ENCODE data around the gene CCL13. TPM values are rescaled to one million over a fixed set of nuclear protein-coding genes. Genes with fewer than 3 reads are reported as not detected.
A peak's percentile ranks its signal among the peaks of the same experiment; 100 is the strongest.
"Not testable (repeated sequence)": the region's sequence is repeated elsewhere in the genome, so short reads cannot be mapped to it uniquely, and the experiment has no call there.

Gene CCL13
- total RNA-seq (2014; rRNA removed; shearing (Covaris generic)): not detected in 2 replicates

DNA sequence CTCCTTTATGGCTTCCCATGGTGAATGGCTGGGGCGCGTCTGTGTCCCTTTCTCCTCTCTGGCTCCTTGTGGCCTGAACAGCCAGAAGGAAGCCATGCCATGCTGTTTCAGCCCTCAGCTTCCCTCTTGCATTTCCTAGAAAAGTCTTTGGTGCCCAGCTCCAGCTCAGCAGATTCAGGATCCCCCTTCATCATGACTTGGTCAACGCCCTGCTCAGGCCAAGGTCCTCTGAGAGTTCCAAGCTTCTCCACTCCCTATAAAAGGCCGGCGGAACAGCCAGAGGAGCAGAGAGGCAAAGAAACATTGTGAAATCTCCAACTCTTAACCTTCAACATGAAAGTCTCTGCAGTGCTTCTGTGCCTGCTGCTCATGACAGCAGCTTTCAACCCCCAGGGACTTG is at the start of gene CCL13:
Gene CCL13 (plus strand): TSS at position 287 of the 400 bp plus-strand sequence. CDS start 47 bp downstream, at position 334.
- Histone ChIP-seq H3K4me1 (no peaks in the 10 kb centered on the region), H3K27me3 (peaks cover 7% of the 10 kb centered on the region; the same call in 1 of the 2 replicates), H3K4me3 (no peak within 1 kb of the TSS), H3K27ac (no peak within 1 kb of the TSS), H3K36me3 (no peaks in the 10 kb centered on the region), H3K9me3 (replicated peaks) (no peaks in the 10 kb centered on the region)
- DNase-seq: no peak

DNA sequence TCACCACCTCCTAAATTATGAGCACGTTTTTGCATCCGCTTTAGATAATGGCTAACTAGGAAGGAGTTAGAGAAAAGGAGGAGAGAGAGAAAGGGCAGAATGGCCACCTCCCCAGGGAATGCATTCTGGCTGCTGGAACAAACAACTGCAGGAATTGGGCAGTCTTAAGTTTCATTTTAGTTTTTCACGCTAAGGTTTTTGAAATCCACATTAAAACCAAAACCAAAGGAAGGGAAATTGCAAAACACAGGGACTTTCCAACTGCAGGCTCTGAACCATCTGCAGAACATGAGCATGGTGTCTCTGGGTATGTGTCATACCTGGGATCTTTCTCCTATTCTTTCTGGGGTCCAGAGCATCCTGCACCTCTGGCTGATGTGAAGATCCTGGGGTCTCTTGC is 49.2 kb upstream of the CCL13 start:
- peaks cover 3% of the 10 kb centered on the region; the same call in 1 of the 2 replicates for H3K27me3 ChIP-seq
- H3K4me1 ChIP-seq: no peaks in the 10 kb centered on the region
- H3K4me3 ChIP-seq: no peak overlapping the region
- no peak for DNase-seq
- H3K27ac ChIP-seq: no peak overlapping the region
- H3K9me3 ChIP-seq (replicated peaks): no peaks in the 10 kb centered on the region
- no peaks in the 10 kb centered on the region for H3K36me3 ChIP-seq

DNA sequence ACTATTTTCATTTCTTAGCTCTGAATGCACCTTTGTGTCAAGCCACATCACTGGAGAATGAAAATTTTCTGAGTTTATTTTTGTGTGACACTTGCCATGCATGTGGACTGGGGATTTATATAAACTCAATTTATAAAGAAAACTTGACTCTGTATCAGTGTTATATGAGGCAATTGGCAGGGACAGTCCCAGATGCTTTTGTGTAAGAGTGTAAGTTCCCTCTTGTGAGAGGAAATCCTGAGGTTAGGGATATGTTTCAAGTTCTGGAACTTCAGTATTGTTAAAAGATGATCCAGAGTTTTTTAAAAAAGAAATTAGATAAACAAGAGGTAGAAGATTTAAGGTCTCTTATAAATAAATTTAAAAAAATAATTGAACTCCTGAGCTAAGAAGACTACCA is 47.9 kb upstream of the CCL13 start:
- no peak overlapping the region for H3K4me3 ChIP-seq
- no peaks in the 10 kb centered on the region; the same call in 1 of the 2 replicates for H3K27me3 ChIP-seq
- H3K27ac ChIP-seq: no peak overlapping the region
- H3K9me3 ChIP-seq (replicated peaks): no peaks in the 10 kb centered on the region
- no peak for DNase-seq
- H3K36me3 ChIP-seq: no peaks in the 10 kb centered on the region
- H3K4me1 ChIP-seq: no peaks in the 10 kb centered on the region

DNA sequence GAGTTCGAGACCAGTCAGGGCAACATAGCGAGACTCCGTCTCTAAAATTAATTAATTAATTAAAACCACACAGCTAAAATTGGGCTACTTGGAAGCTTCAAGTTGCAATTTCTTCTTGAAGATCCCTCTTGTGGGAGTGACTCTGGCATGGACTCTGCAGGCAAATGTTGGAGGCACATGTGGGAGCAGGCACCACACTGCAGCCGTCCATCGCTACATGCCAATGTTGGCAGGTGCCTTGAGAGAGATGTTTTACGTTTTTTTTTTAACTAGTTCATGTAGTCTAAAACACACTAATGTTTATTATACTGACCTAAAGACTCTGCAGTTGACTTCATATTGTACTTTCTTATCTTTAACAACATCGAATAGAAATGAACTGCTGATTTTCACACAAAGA is 45.0 kb upstream of the CCL13 start:
- no peaks in the 10 kb centered on the region for H3K36me3 ChIP-seq
- no peak overlapping the region for H3K4me3 ChIP-seq
- H3K9me3 ChIP-seq (replicated peaks): no peaks in the 10 kb centered on the region
- H3K27me3 ChIP-seq: peaks cover 8% of the 10 kb centered on the region; the same call in 1 of the 2 replicates
- no peak overlapping the region for H3K27ac ChIP-seq
- H3K4me1 ChIP-seq: no peaks in the 10 kb centered on the region
- no peak for DNase-seq

DNA sequence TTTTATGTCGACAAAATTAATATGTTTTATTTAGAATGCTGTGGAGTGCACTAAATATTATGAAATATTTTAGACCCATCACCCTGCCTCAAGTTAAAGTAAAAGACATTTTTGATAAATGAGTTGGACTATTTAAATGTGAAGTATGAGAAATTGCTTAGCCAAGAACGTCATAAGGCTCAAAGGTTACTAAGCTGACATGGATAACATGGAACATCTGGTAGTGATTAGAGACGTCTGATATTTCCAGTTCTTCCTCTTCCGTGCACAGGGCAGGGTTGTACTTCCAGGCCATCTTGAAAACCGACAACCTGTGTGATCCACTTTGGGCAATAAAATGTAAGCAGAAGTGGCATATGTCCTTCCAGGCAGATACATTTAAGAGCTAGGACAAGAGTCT is 44.2 kb upstream of the CCL13 start:
- Histone ChIP-seq H3K4me1 (no peaks in the 10 kb centered on the region), H3K27ac (no peak overlapping the region), H3K27me3 (peaks cover 8% of the 10 kb centered on the region; the same call in 1 of the 2 replicates), H3K4me3 (no peak overlapping the region), H3K9me3 (replicated peaks) (no peaks in the 10 kb centered on the region), H3K36me3 (no peaks in the 10 kb centered on the region)
- no peak for DNase-seq

DNA sequence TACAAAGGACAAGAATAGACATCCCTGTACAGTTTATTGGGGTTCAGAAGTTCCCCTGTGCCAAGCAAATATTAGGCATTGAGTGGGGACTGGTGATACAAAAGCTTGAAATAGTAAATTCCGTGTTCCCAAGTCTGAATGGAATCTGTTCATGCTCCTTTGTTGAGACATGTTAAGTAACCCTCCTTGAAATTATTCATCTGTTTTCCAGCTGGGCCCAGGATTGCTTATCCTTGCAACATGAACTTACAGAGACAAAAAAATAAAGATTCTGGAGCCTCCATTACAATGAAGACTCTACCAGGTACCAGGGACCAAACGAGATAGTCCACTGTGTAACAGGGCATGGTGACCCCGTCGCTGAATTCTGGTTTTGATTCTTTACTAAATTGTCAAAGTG is 43.1 kb upstream of the CCL13 start:
- Histone ChIP-seq H3K27me3 (peaks cover 8% of the 10 kb centered on the region; the same call in 1 of the 2 replicates), H3K36me3 (no peaks in the 10 kb centered on the region), H3K27ac (no peak overlapping the region), H3K4me1 (no peaks in the 10 kb centered on the region), H3K4me3 (no peak overlapping the region), H3K9me3 (replicated peaks) (no peaks in the 10 kb centered on the region)
- DNase-seq: no peak

DNA sequence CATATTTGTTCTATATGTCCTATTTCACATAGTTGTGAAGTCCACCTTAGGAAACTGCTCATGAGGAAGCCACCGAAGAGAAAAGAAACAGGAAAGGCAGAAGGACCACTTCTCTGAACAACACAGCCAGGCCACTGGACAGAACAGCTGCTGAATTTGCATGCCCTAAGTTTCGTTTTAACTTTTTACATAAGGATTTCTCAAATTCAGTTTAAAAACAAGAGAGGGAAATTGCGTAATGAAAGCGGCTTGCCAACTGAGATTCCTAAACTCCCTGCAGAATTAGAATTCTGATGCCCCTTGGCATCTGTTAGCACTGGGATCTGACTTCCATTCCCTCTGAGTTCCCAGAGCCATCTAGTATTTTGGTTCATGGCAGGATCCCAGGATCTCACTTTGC is 42.0 kb upstream of the CCL13 start:
- Histone ChIP-seq H3K36me3 (no peaks in the 10 kb centered on the region), H3K4me3 (no peak overlapping the region), H3K27me3 (peaks cover 8% of the 10 kb centered on the region; the same call in 1 of the 2 replicates), H3K9me3 (replicated peaks) (no peaks in the 10 kb centered on the region), H3K4me1 (no peaks in the 10 kb centered on the region), H3K27ac (no peak overlapping the region)
- no peak for DNase-seq

DNA sequence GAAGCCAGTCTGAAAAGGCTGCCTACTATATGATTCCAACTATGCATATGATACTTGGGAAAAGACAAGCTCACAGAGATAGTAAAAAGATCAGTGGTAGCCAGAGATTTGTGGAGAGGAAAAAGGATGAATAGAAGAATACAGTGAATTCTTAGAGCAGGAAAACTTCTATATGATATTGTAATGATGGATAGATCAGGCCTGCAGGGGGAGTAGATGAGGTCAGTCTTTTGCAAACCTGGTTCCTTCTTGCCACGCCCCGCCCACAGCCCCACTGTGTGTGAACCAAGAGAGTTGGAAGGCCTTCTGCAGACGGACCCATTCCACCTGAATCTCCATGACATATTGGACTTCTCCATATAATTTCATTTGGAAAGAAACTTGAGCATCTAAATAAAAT is 37.8 kb upstream of the CCL13 start:
- Histone ChIP-seq H3K36me3 (no peaks in the 10 kb centered on the region), H3K9me3 (replicated peaks) (no peaks in the 10 kb centered on the region), H3K27ac (no peak overlapping the region), H3K4me3 (no peak overlapping the region), H3K4me1 (no peaks in the 10 kb centered on the region), H3K27me3 (0 out of 2 replicates have a peak, but pooled peaks cover 8% of the 10 kb centered on the region)
- DNase-seq: peak; percentile 18 to 29

DNA sequence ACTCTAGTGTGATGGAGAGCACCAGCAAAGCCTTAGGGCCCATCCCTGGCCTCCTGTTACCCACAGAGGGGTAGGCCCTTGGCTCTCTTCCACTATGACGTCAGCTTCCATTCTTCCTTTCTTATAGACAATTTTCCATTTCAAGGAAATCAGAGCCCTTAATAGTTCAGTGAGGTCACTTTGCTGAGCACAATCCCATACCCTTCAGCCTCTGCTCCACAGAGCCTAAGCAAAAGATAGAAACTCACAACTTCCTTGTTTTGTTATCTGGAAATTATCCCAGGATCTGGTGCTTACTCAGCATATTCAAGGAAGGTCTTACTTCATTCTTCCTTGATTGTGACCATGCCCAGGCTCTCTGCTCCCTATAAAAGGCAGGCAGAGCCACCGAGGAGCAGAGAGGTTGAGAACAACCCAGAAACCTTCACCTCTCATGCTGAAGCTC is 37.2 kb upstream of the CCL13 start, which contains the start of gene CCL8:
Gene CCL8 (plus strand): TSS at position 397 of the 445 bp plus-strand sequence. CDS start 67 bp downstream, outside the sequence.
- 0 out of 2 replicates have a peak, but pooled peaks cover 8% of the 10 kb centered on the region for H3K27me3 ChIP-seq
- H3K9me3 ChIP-seq (replicated peaks): no peaks in the 10 kb centered on the region
- H3K4me1 ChIP-seq: no peaks in the 10 kb centered on the region
- H3K36me3 ChIP-seq: no peaks in the 10 kb centered on the region
- no peak within 1 kb of the TSS for H3K4me3 ChIP-seq
- no peak within 1 kb of the TSS for H3K27ac ChIP-seq
- DNase-seq: peak in 1 of 2 experiments; percentile 9

DNA sequence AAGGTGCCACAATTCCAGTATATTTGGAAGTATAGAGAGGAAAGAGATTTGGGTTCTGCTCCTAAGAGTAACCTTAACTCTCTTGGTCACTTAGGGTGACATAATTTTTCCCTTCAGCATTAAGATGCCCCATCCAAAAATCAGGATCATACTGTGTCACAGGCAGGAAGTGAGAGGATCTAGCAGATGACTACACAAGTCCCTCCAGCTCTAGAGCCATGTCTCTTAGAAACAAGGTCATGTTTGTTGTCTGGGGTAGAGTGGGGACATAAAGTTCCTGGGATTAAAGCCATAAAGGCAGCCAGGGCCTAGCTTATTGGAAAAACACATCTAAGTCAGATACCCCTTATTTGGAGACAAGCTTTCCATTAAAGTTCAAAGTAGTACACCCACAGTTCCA is 34.3 kb upstream of the CCL13 start:
- Histone ChIP-seq H3K4me1 (no peaks in the 10 kb centered on the region), H3K36me3 (no peaks in the 10 kb centered on the region), H3K9me3 (replicated peaks) (no peaks in the 10 kb centered on the region), H3K27me3 (no peaks in the 10 kb centered on the region), H3K4me3 (no peak overlapping the region), H3K27ac (no peak overlapping the region)
- DNase-seq: no peak

DNA sequence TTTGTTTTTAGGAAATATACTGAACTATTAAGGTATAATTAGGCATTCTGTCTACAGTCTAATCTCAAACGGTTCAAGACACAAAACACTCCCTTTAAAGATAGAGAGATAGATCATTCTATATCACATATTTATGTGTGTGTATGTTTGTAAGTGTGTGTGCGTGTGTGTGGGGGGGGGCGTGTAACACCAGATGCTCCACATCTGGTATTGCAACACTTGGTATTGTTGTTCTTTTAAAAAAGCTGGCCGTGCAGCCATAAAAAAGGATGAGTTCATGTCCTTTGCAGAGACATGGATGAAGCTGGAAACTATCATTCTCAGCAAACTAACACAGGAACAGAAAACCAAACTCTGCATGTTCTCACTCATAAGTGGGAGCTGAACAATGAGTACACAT is 28.7 kb upstream of the CCL13 start:
- H3K36me3 ChIP-seq; H3K27me3 ChIP-seq; H3K9me3 ChIP-seq (replicated peaks); H3K27ac ChIP-seq; H3K4me3 ChIP-seq; DNase-seq; H3K4me1 ChIP-seq: not testable (repeated sequence)

DNA sequence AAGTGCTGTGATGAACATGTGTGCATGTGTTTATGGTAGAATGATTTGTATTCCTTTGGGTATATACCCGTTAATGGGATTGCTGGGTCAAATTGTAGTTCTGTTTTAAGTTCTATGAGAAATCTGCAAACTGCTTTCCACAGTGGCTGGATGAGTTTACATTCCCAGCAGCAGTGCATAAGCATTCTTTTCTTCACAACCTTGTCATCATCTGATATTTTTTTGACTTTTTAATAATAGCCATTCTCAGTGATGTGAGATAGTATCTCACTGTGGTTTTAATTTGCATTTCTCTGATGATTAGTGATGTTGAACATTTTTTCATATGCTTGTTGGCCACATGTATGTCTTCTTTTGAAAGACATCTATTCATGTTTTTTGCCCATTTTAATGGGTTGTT is 18.6 kb upstream of the CCL13 start:
- H3K27me3 ChIP-seq: no peaks in the 10 kb centered on the region
- no peak overlapping the region for H3K27ac ChIP-seq
- H3K9me3 ChIP-seq (replicated peaks): no peaks in the 10 kb centered on the region
- H3K4me3 ChIP-seq: no peak overlapping the region
- H3K36me3 ChIP-seq: no peaks in the 10 kb centered on the region
- no peaks in the 10 kb centered on the region for H3K4me1 ChIP-seq
- DNase-seq: no peak

DNA sequence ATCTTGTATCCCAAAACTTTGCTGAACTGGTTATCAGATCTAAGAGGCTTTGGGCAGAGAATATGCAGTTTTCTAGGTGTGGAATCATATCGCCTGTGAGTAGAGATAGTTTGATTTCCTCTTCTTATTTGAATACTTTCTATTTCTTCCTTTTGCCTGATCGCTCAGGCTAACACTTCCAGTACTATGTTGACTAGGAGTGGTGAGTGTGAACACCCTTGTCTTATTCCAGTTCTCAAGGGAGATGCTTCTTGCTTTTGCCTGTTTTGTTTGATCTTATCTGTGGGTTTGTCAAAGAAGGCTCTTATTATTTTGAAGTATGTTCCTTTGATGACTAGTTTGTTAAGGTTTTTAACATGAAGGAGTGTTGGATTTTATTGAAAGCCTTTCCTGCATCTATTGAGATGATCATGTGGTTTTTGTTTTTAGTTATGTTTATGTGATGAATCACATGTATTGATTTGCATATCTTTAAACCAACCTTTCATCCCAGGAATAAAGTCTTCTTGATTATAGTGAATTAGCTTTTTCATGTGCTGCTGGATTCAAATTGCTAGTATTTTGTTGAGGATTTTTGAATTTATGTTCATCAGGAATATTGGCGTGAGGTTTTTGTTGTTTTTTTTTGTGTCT is 17.0 kb upstream of the CCL13 start:
- Histone ChIP-seq H3K4me3 (no peak overlapping the region), H3K27ac (no peak overlapping the region), H3K27me3 (no peaks in the 10 kb centered on the region)

DNA sequence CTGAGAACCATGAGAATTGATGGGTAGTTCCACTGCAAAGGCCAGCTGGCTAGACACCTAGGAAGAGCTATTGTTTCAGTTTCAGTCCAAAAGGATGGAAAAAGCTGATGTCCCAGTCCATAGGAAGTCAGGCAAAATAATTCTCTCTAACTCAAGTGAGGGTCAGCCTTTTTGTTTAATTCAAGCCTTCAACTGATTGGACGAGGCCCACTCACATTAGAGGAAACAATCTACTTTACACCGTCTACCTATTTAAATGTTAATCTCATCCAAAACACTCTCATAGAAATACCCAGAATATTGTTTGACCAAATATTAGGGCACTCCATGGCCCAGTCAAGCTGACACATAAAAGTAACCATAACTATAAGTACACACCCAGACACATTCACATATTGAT is 14.4 kb upstream of the CCL13 start:
- no peak for DNase-seq
- Histone ChIP-seq H3K4me1 (peaks cover 4% of the 10 kb centered on the region; the same call in 1 of the 2 replicates), H3K27ac (no peak overlapping the region), H3K9me3 (replicated peaks) (no peaks in the 10 kb centered on the region; the same call in 1 of the 2 replicates), H3K27me3 (no peaks in the 10 kb centered on the region), H3K36me3 (no peaks in the 10 kb centered on the region), H3K4me3 (no peak overlapping the region)

More for the DNA sequence above, 17.0 kb upstream of the CCL13 start:
- Histone ChIP-seq H3K36me3 (no peaks in the 10 kb centered on the region), H3K9me3 (replicated peaks) (no peaks in the 10 kb centered on the region; the same call in 1 of the 2 replicates), H3K4me1 (peaks cover 4% of the 10 kb centered on the region; the same call in 1 of the 2 replicates)
- no peak for DNase-seq

DNA sequence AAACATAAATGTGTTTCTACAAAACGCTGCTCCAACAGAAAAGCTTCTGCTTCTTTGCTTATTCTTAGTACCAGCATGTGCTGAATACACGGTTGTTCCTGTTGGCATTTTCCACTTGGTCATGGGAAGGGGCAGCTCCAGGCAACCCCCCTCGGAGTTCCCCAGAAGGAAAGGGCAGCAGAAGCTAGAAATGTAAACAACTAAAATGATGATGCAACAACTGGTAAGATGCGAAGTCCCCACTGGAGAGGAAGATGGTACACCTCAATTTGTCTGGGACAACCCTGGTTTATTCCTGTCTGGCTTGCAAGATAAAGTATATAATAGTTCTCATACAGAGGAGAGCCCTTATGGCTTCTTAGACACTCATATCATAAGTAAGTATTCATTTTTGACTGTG is 9.2 kb upstream of the CCL13 start:
- H3K4me3 ChIP-seq: no peak overlapping the region
- no peaks in the 10 kb centered on the region for H3K27me3 ChIP-seq
- no peak for DNase-seq
- no peaks in the 10 kb centered on the region; the same call in 1 of the 2 replicates for H3K9me3 ChIP-seq (replicated peaks)
- peaks cover 4% of the 10 kb centered on the region; the same call in 1 of the 2 replicates for H3K4me1 ChIP-seq
- H3K27ac ChIP-seq: no peak overlapping the region
- H3K36me3 ChIP-seq: no peaks in the 10 kb centered on the region

DNA sequence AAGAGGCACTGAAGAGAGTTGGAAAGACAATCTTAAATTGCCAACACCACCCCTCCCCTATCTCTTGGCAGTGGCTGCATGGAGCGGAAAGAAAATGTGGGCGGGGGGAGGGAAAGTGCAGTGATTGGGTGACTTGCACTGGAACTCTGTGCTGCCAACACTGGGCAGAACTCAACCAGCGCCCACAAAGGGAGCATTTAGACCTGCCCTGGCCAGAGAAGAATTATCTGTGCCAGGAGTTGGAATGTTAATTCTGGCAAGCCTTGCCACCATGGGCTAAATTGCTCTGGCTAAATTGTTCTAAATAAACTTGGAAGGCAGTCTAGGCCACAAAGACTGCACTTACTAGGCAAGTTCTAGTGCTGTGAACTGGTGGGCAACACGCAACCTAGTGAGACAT is 6.5 kb upstream of the CCL13 start:
- no peak overlapping the region for H3K4me3 ChIP-seq
- no peak for DNase-seq
- no peak overlapping the region for H3K27ac ChIP-seq
- no peaks in the 10 kb centered on the region for H3K4me1 ChIP-seq
- H3K9me3 ChIP-seq (replicated peaks): no peaks in the 10 kb centered on the region
- H3K36me3 ChIP-seq: no peaks in the 10 kb centered on the region
- no peaks in the 10 kb centered on the region for H3K27me3 ChIP-seq
